Prostate gland (tissue), 2 donors: Measurements from ENCODE around the gene MRPL9.

Experiments used
- POLR2A ChIP-seq: fragments of 450-650 bp; IDR thresholded peaks from one replicate; pipeline ENCODE4 v1.6.1; 2016; ENCODE audit warnings: antibody characterized with exemption, mild to moderate bottlenecking
- POLR2AphosphoS5 ChIP-seq: sonication (generic); formaldehyde crosslinking; IDR thresholded peaks from one replicate; pipeline ENCODE4 v1.6.1; 2017; ENCODE audit warnings: antibody characterized with exemption
- TF ChIP-seq, protein P1 (sequence below), 4 experiments: fragments of 200-600 bp in 2 of 4; fragments of 450-650 bp in 2 of 4; sonication (generic) in 2 of 4; IDR thresholded peaks; 1 replicate in 3 of 4; 2 replicates in 1 of 4; pipeline ENCODE4 v1.5.1; 2016 to 2019; ENCODE audit warnings: antibody characterized with exemption in 4 of 4, mild to moderate bottlenecking in 2 of 4, moderate library complexity in 2 of 4

DNA sequence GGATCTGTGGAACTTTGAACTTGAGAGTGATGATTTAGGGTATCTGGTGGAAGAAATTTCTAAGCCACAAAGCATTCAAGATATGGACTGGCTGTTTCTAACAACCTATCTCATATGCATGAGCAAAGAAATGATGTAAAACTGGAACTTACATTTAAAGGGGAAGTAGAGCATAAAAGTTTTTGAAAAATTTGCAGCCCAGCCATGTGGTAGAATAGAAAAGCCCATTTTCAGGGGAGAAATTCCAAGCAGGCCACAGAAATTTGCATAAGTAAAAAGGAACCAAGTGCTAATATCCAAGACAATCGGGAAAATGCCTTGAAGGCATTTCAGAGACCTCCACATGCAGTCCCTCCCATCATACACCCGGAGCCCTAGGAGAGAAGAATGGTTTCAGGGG is 26.3 kb downstream of the MRPL9 start:
- TF ChIP-seq, protein P1, sequence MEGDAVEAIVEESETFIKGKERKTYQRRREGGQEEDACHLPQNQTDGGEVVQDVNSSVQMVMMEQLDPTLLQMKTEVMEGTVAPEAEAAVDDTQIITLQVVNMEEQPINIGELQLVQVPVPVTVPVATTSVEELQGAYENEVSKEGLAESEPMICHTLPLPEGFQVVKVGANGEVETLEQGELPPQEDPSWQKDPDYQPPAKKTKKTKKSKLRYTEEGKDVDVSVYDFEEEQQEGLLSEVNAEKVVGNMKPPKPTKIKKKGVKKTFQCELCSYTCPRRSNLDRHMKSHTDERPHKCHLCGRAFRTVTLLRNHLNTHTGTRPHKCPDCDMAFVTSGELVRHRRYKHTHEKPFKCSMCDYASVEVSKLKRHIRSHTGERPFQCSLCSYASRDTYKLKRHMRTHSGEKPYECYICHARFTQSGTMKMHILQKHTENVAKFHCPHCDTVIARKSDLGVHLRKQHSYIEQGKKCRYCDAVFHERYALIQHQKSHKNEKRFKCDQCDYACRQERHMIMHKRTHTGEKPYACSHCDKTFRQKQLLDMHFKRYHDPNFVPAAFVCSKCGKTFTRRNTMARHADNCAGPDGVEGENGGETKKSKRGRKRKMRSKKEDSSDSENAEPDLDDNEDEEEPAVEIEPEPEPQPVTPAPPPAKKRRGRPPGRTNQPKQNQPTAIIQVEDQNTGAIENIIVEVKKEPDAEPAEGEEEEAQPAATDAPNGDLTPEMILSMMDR (IDR thresholded peaks at IDR 0.05), result no peak
- TF ChIP-seq POLR2AphosphoS5 (no peak), POLR2A (no peak)
